ENCODE measurements around the gene HOXC4. TPM values are rescaled to one million over a fixed set of nuclear protein-coding genes. Genes with fewer than 3 reads are reported as not detected.

HOXC4 gene
- total RNA-seq, 1 donor from 2014 or later: not detected

- FAIRE-seq (no peak), DNase-seq (ENCODE audit: low read depth) (no peak)
- TF ChIP-seq CTCF (IDR thresholded peaks at IDR 0.05; ENCODE audit: insufficient read depth, low read length, severe bottlenecking): no peak
- Histone ChIP-seq H3K27me3 (ENCODE audit: control insufficient read depth, insufficient read depth, low read length) (peaks cover 71% of the 10 kb centered on the region), H3K4me3 (ENCODE audit: low read depth, low read length) (no peak overlapping the region), H3K36me3 (ENCODE audit: control insufficient read depth, insufficient read depth, low read length) (no peaks in the 10 kb centered on the region)
Observed at GRCh38 chr12:54034785-54035310, 18.8 kb upstream of the HOXC4 start.

- Histone ChIP-seq H3K4me3 (ENCODE audit: low read depth, low read length) (no peak overlapping the region), H3K27me3 (ENCODE audit: control insufficient read depth, insufficient read depth, low read length) (peaks cover 68% of the 10 kb centered on the region), H3K36me3 (ENCODE audit: control insufficient read depth, insufficient read depth, low read length) (no peaks in the 10 kb centered on the region)
- DNase-seq (ENCODE audit: low read depth) (no peak), FAIRE-seq (no peak)
- no peak for TF ChIP-seq CTCF (IDR thresholded peaks at IDR 0.05; ENCODE audit: insufficient read depth, low read length, severe bottlenecking)
Observed at GRCh38 chr12:54035568-54036264, 17.9 kb upstream of the HOXC4 start.

GRCh38 chr12:54036620-54037359 is 16.8 kb upstream of the HOXC4 start:
- FAIRE-seq: no peak
- peak; percentile 15 for DNase-seq (ENCODE audit: low read depth)
- no peak for TF ChIP-seq CTCF (IDR thresholded peaks at IDR 0.05; ENCODE audit: insufficient read depth, low read length, severe bottlenecking)
- no peak overlapping the region for H3K4me3 ChIP-seq (ENCODE audit: low read depth, low read length)
- peaks cover 64% of the 10 kb centered on the region for H3K27me3 ChIP-seq (ENCODE audit: control insufficient read depth, insufficient read depth, low read length)
- no peaks in the 10 kb centered on the region for H3K36me3 ChIP-seq (ENCODE audit: control insufficient read depth, insufficient read depth, low read length)

DNA sequence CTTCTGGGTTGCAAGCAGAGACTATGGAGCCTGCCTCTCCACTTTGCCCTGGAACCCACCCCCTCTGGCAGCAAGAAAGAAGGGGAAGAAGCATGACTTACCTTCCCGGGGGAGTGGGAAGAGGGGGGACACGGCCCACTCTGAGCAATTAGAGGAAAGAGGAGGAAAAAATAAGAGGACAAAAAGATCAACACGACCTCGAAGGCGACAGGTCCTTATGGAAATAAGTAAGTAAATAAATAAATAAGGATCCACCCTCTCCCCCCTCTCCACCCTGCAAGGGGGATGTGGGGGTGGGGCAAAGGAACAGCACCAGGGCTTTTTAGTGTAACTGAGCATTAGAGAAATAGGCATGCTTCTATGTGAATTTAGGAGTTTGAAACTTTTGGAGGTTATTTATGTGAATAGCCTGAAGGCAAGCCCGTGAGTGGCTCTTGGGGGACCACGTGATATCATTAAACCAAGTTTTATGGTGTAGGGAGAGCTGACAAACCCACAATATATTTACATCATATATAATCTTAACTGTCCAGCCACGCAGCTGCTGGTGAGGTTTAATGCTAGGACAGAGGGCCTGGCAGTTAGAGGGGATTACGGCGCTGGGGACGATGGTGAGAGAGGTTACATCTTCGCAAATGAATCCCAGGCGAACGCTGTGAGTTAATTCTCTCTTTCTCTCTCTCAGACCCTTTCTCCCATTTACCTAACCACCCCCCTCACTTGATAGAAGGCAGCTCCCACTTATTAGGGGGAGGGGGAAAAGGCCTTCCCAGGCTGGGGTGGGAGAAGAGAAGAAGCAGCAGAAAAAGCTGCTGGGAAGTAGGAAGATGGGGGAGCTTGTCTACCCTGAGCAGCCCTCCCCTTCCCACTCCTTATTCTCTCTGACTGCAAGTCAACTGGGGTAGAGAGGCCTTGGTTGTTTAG is 16.0 kb upstream of the HOXC4 start:
- peaks cover 58% of the 10 kb centered on the region for H3K27me3 ChIP-seq (ENCODE audit: control insufficient read depth, insufficient read depth, low read length)
- DNase-seq (ENCODE audit: low read depth): no peak
- H3K4me3 ChIP-seq (ENCODE audit: low read depth, low read length): no peak overlapping the region
- no peak for FAIRE-seq
- TF ChIP-seq CTCF (IDR thresholded peaks at IDR 0.05; ENCODE audit: insufficient read depth, low read length, severe bottlenecking): no peak
- no peaks in the 10 kb centered on the region for H3K36me3 ChIP-seq (ENCODE audit: control insufficient read depth, insufficient read depth, low read length)

GRCh38 chr12:54038284-54038870 is 15.3 kb upstream of the HOXC4 start:
- Histone ChIP-seq H3K36me3 (ENCODE audit: control insufficient read depth, insufficient read depth, low read length) (no peaks in the 10 kb centered on the region), H3K27me3 (ENCODE audit: control insufficient read depth, insufficient read depth, low read length) (peaks cover 58% of the 10 kb centered on the region), H3K4me3 (ENCODE audit: low read depth, low read length) (no peak overlapping the region)
- FAIRE-seq (no peak), DNase-seq (ENCODE audit: low read depth) (no peak)
- no peak for TF ChIP-seq CTCF (IDR thresholded peaks at IDR 0.05; ENCODE audit: insufficient read depth, low read length, severe bottlenecking)
